Glutamatergic neuron (in vitro differentiated cells): ENCODE measurements around the gene FCER1G. TPM values are rescaled to one million over a fixed set of nuclear protein-coding genes. Genes with fewer than 3 reads are reported as not detected.

Experiments used
- DNase-seq: peaks from one replicate; pipeline ENCODE4 v3.0.0; 2022
- H3K27ac Mint-ChIP-seq: one replicate; pipeline ENCODE4 v1.8.0; 2020; ENCODE audit warnings: mild to moderate bottlenecking, mixed read lengths, inconsistent platforms; ENCODE audit not compliant: unreplicated experiment
- H3K27me3 Mint-ChIP-seq: one replicate; pipeline ENCODE4 v1.8.0; 2020; ENCODE audit warnings: mild to moderate bottlenecking, moderate library complexity, mixed read lengths, inconsistent platforms; ENCODE audit not compliant: unreplicated experiment
- H3K36me3 Mint-ChIP-seq: one replicate; pipeline ENCODE4 v1.8.0; 2020; ENCODE audit warnings: mild to moderate bottlenecking, mixed read lengths, inconsistent platforms; ENCODE audit not compliant: unreplicated experiment
- H3K4me1 Mint-ChIP-seq: one replicate; pipeline ENCODE4 v1.8.0; 2020; ENCODE audit warnings: mild to moderate bottlenecking, low read depth, mixed read lengths, inconsistent platforms; ENCODE audit not compliant: unreplicated experiment
- H3K4me3 Mint-ChIP-seq: one replicate; pipeline ENCODE4 v1.8.0; 2020; ENCODE audit warnings: mild to moderate bottlenecking, mixed read lengths, inconsistent platforms; ENCODE audit not compliant: unreplicated experiment
- H3K9me3 Mint-ChIP-seq: one replicate; pipeline ENCODE4 v1.8.0; 2020; ENCODE audit warnings: mild to moderate bottlenecking, moderate library complexity, mixed read lengths, inconsistent platforms; ENCODE audit not compliant: unreplicated experiment
- CTCF ChIP-seq: fragments of 200-600 bp; sonication (generic); IDR thresholded peaks from one replicate; pipeline ENCODE4 v1.5.0; 2021; ENCODE audit not compliant: partially characterized antibody, unreplicated experiment
- total RNA-seq: library from RNA; stranded (reverse); fragmentation: NEBNext Ultra II Directional; extraction: Animal tissue kit (Norgen Biotek cat#: 25700); gene quantifications from one replicate; pipeline ENCODE4 v1.2.1, GENCODE V29; 2021; ENCODE audit not compliant: unreplicated experiment

The FCER1G gene
- total RNA-seq, 1 donor from 2014 or later, result 1.3 TPM

GRCh38 chr1:161259345-161259702 lies 44.2 kb downstream of the FCER1G start:
- Mint-ChIP-seq H3K27ac (no peak overlapping the region), H3K9me3 (peaks cover 11% of the 10 kb centered on the region), H3K4me3 (peak overlapping the region; percentile 40), H3K4me1 (peaks cover 22% of the 10 kb centered on the region), H3K27me3 (peaks cover 17% of the 10 kb centered on the region), H3K36me3 (peaks cover 21% of the 10 kb centered on the region)
- no peak for DNase-seq
- TF ChIP-seq CTCF, result no peak

- Mint-ChIP-seq H3K9me3 (peaks cover 11% of the 10 kb centered on the region), H3K4me3 (peak overlapping the region; percentile 40), H3K36me3 (peaks cover 21% of the 10 kb centered on the region), H3K27ac (no peak overlapping the region), H3K27me3 (peaks cover 17% of the 10 kb centered on the region), H3K4me1 (peaks cover 22% of the 10 kb centered on the region)
- no peak for DNase-seq
- TF ChIP-seq CTCF, result no peak
Observed at GRCh38 chr1:161259765-161260164, 44.7 kb downstream of the FCER1G start.

GRCh38 chr1:161260376-161261260 lies 45.5 kb downstream of the FCER1G start:
- no peak overlapping the region for H3K4me3 Mint-ChIP-seq
- no peak for TF ChIP-seq CTCF
- peaks cover 21% of the 10 kb centered on the region for H3K36me3 Mint-ChIP-seq
- DNase-seq, result no peak
- H3K27me3 Mint-ChIP-seq, result peaks cover 17% of the 10 kb centered on the region
- H3K9me3 Mint-ChIP-seq, result peaks cover 11% of the 10 kb centered on the region
- H3K27ac Mint-ChIP-seq, result no peak overlapping the region
- H3K4me1 Mint-ChIP-seq, result peaks cover 22% of the 10 kb centered on the region

GRCh38 chr1:161261261-161262235 lies 46.5 kb downstream of the FCER1G start:
- TF ChIP-seq CTCF, result no peak
- no peak overlapping the region for H3K27ac Mint-ChIP-seq
- peaks cover 11% of the 10 kb centered on the region for H3K9me3 Mint-ChIP-seq
- peaks cover 17% of the 10 kb centered on the region for H3K36me3 Mint-ChIP-seq
- peaks cover 17% of the 10 kb centered on the region for H3K27me3 Mint-ChIP-seq
- no peak for DNase-seq
- peaks cover 22% of the 10 kb centered on the region for H3K4me1 Mint-ChIP-seq
- H3K4me3 Mint-ChIP-seq, result peak overlapping the region; percentile 48
